GM12801 (cell line): Measurements from ENCODE around the gene EIF3L.

Source experiments
- CTCF ChIP-seq: IDR thresholded peaks from one replicate; pipeline ENCODE4 v1.5.1; 2011; ENCODE audit warnings: control low read depth; ENCODE audit not compliant: insufficient read length; ENCODE audit errors: extremely low read depth

The EIF3L gene

GRCh38 chr22:37923927-37924326 is 74.7 kb downstream of the EIF3L start:
- no peak for TF ChIP-seq CTCF

DNA sequence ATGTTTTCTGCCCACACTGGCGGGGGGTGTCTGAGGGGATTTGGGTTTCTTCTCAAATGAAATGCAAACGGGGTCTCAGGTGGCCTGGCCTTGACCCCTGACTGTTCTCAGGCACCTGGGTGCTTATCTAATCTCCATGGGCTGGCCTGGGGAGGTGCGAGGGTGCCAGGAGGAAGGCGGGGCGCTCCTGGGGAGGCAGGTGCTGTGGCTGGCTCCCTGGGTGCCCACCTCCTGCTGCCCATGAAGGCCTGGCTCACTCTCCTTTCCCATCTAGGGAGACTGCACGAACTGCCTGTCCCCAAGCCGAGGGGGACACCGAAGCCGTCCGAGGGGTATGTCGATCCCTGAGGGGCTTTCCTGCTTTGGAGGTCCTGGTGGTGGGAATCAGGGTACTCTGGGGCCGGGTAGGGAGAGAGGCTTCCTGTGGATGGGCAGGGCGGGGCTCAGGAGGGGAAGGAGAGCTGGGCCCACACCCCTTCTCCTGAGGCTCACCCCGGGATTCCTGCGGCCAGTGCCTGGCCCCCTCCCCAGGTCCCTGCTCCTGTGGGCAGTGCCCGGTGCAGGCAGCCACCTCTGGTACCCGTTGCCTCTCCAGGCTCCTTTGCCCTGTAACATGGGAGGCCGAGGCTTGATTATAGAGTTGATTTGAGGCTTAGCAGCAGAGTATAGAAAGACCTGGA is 75.3 kb downstream of the EIF3L start:
- no peak for TF ChIP-seq CTCF

GRCh38 chr22:37925330-37925729 is 76.1 kb downstream of the EIF3L start:
- TF ChIP-seq CTCF: no peak

DNA sequence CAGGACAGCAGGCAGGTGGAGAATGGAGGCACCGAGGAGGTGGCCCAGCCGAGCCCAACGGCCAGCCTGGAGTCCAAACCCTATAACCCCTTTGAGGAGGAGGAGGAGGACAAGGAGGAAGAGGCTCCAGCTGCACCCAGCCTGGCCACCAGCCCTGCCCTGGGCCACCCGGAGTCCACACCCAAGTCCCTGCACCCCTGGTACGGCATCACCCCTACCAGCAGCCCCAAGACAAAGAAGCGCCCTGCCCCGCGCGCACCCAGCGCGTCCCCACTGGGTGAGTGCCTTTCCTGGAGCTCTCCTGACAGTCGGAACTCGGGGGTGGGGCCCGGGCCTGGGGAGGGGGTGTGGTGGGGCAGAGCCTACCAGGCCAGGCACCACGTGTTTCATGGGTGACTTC is 76.5 kb downstream of the EIF3L start:
- TF ChIP-seq CTCF: no peak

- no peak for TF ChIP-seq CTCF
Measured at GRCh38 chr22:37926358-37926757, 77.1 kb downstream of the EIF3L start.

DNA sequence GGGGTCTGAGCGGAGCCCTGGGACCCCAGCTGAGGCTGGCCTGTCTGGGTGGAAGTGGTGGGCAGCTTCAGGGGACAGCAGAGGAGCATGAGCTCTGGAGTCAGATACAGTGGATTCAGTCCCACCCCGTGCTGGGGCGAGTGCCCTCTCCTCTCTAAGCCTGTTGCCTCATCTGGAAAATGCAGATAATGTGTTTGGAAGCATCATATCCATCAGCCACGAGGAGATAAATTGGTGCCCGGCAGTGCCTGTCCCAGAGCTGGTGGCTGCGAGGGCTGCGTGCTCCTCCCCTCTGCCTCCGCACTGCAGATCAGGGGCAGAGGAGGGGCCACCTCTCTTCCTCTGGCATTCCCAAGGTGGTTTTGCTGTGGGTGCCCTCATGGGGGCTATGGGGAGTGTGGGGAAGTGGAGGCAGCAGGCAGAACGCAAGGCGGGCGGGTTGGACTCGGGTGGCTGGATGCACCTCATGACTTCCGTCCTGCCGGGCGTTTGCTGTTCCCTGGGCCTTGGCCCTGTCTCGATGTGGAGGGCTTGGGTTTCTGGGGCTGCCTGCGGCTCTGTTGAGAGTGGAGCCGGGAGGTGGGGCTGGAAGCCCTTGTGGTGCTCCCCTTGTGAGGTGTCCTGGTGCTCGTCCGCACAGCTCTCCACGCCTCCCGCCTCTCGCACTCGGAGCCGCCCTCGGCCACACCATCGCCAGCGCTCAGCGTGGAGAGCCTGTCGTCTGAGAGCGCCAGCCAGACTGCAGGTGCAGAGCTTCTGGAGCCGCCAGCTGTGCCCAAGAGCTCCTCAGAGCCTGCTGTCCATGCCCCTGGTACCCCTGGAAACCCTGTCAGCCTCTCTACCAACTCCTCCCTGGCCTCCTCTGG is 77.8 kb downstream of the EIF3L start:
- no peak for TF ChIP-seq CTCF

DNA sequence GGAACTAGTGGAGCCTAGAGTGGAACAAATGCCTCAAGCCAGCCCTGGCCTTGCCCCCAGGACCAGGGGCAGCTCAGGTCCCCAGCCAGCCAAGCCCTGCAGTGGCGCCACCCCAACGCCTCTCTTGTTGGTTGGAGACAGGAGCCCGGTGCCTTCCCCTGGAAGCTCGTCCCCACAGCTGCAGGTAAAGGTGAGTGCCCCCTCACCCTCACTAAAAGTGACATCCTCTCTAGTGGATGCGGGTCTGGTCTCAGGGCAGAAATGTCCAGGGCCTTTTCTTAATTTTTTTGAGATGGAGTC is 78.4 kb downstream of the EIF3L start:
- no peak for TF ChIP-seq CTCF
